ENCODE measurements around the gene DUSP5. TPM values are rescaled to one million over a fixed set of nuclear protein-coding genes. Genes with fewer than 3 reads are reported as not detected.

DUSP5 gene
- total and polyA plus RNA-seq, 2 of the 8 experiments (the other 6 are each of a cell fraction or from before 2014, with no cell fraction given), result 13.6 to 30.3 TPM

DNA sequence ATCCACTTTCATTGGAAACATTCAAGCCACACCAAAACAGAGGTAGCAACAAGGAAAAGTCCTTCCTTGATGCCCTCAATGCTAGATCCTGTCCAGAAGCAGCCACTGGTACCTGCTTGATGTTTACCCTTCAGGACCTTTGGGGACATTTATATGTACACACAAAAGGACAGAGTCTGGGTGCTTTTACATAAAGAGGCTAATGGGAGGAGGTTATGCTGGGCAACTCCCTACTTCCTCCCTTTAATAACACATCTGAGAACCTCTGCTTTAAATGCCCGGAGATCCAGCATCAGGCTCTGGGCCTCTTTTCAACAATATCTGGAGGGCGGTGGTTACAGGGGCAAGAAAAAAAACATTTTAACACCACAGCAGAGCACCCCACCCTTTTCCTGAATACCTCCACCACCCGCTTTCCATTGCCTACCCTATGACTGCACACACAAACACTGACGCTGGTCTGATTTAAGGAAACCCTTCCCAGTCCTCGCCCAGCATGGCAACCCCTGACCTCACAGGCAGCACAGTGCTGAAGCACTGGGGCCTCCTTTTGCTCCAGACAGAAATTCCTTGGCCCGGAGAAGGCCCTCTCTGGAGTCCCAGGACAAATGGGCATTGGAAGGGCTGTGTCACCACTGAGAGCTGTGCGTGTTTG is 39.3 kb upstream of the DUSP5 start:
- H3K4ac ChIP-seq (replicated peaks; ENCODE audit: insufficient read length, low read depth, low read length), result no peak overlapping the region
- no peaks in the 10 kb centered on the region for H4K20me1 ChIP-seq (replicated peaks in 1 of 2; ENCODE audit: control insufficient read depth in 1 of 2, insufficient read depth in 2 of 2, low read length in 2 of 2)
- H3K4me2 ChIP-seq (ENCODE audit: insufficient read depth in 1 of 2, low read depth in 2 of 2, low read length in 2 of 2), result no peak overlapping the region
- H3K23ac ChIP-seq (ENCODE audit: insufficient read length), result no peak overlapping the region
- no peaks in the 10 kb centered on the region for H3K23me2 ChIP-seq (ENCODE audit: low read depth, low read length)
- WGBS, 2 experiments (ENCODE audit: extremely low coverage in 1 of 2, insufficient coverage in 1 of 2, insufficient read length in 1 of 2, insufficient replicate concordance in 2 of 2, low coverage in 1 of 2, low lambda C conversion rate in 2 of 2, missing lambda C conversion rate in 1 of 2), result 91% methylated on average over 7 of the region's 7 CpGs; no CpG with 5 or more reads in 1 of the 2 experiments
- POLR2A ChIA-PET (ENCODE audit: partially characterized antibody), result no interaction called here
- H2BK5ac ChIP-seq (ENCODE audit: low read depth, low read length), result no peak overlapping the region
- H3K4me3 ChIP-seq (ENCODE audit: extremely low read depth in 1 of 4, insufficient read depth in 2 of 4, low read depth in 3 of 4, low read length in 4 of 4), result no peak overlapping the region
- H3K27me3 ChIP-seq (replicated peaks in 1 of 4; ENCODE audit: control insufficient read depth in 3 of 4, extremely low read depth in 1 of 4, insufficient read depth in 3 of 4, low read length in 3 of 4), result no peaks in the 10 kb centered on the region
- no peak overlapping the region for H3K27ac ChIP-seq (ENCODE audit: low read depth, low read length)
- CTCF ChIA-PET (ENCODE audit: partially characterized antibody), result interaction anchor here (1.1 kb wide), 1 partner anchor 11 kb away, joined by 3 read pairs; no protein-coding TSS in a partner anchor
- no peak overlapping the region for H3K56ac ChIP-seq (replicated peaks; ENCODE audit: insufficient read length, low read depth, low read length)
- no peak overlapping the region for H2AK5ac ChIP-seq (ENCODE audit: low read depth, low read length)
- no peak overlapping the region for H2BK120ac ChIP-seq (replicated peaks; ENCODE audit: low read depth, low read length)
- DNase-seq (ENCODE audit: low read depth in 1 of 2, low spot score in 2 of 2) (no peak), FAIRE-seq (no peak)
- H2AFZ ChIP-seq (ENCODE audit: low read length), result no peak overlapping the region
- H3K14ac ChIP-seq (ENCODE audit: insufficient read length), result no peak overlapping the region
- H2BK12ac ChIP-seq (ENCODE audit: low read depth, low read length), result no peak overlapping the region
- TF ChIP-seq POU5F1 (IDR thresholded peaks at IDR 0.05; ENCODE audit: low read depth, low read length), result no peak
- TF ChIP-seq SP4 (IDR thresholded peaks at IDR 0.05; ENCODE audit: low read length), result no peak
- TF ChIP-seq MAFK (IDR thresholded peaks at IDR 0.05; ENCODE audit: low read depth, low read length), result no peak
- no peak for TF ChIP-seq ASH2L (IDR thresholded peaks at IDR 0.05; ENCODE audit: low read length)
- no peak overlapping the region for H2BK15ac ChIP-seq (ENCODE audit: low read length)
- H4K8ac ChIP-seq (ENCODE audit: extremely low read depth, insufficient read depth, low read length), result no peak overlapping the region
- H4K91ac ChIP-seq (replicated peaks; ENCODE audit: insufficient read length, low read length), result no peak overlapping the region
- H3K9me3 ChIP-seq (ENCODE audit: insufficient read depth in 2 of 2, low read depth in 1 of 2, low read length in 1 of 2), result no peaks in the 10 kb centered on the region
- no peak overlapping the region for H4K5ac ChIP-seq (ENCODE audit: insufficient read length, low read depth, low read length)
- H3K79me1 ChIP-seq (ENCODE audit: low read depth, low read length), result no peaks in the 10 kb centered on the region
- H3K79me2 ChIP-seq (ENCODE audit: control insufficient read depth in 1 of 2, insufficient read depth in 2 of 2, low read length in 2 of 2), result no peaks in the 10 kb centered on the region
- H3K18ac ChIP-seq (ENCODE audit: extremely low read depth, low read length), result no peak overlapping the region
- no peak overlapping the region for H2BK20ac ChIP-seq (ENCODE audit: low read length)
- no peak overlapping the region for H3K9ac ChIP-seq (replicated peaks in 1 of 4; ENCODE audit: extremely low read depth in 1 of 4, low read depth in 3 of 4, low read length in 3 of 4)
- H3K36me3 ChIP-seq (ENCODE audit: control insufficient read depth in 2 of 4, insufficient read depth in 4 of 4, low read length in 3 of 4), result no peaks in the 10 kb centered on the region
- H3K4me1 ChIP-seq (replicated peaks in 1 of 4; ENCODE audit: control insufficient read depth in 3 of 4, insufficient read depth in 4 of 4, low read length in 3 of 4), result peaks cover 0 to 2% (median 0%) of the 10 kb centered on the region in 4 experiments; a peak in 1 of 7 replicates
